ENCODE data around the gene SCGN.

The SCGN gene, protein sequence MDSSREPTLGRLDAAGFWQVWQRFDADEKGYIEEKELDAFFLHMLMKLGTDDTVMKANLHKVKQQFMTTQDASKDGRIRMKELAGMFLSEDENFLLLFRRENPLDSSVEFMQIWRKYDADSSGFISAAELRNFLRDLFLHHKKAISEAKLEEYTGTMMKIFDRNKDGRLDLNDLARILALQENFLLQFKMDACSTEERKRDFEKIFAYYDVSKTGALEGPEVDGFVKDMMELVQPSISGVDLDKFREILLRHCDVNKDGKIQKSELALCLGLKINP

DNA sequence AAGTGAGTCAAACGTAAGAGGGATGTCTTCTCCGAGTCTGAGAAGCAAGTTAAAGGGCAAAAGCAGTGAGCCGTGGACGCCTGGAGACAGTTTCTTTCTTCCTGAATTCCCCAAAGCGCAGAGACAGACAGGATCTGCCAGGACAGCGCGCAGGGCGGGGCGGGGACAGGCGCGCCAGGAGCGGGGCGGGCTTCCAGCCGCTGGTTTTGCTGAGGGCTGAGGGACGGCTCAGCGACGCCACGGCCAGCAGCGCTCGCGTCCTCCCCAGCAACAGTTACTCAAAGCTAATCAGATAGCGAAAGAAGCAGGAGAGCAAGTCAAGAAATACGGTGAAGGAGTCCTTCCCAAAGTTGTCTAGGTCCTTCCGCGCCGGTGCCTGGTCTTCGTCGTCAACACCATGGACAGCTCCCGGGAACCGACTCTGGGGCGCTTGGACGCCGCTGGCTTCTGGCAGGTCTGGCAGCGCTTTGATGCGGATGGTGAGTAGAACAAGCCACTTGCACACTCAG, at the start of gene SCGN:
SCGN (plus strand) TSS at position 209 of the 509 bp plus-strand sequence; CDS start at position 398, 189 bp downstream.
- TF ChIP-seq, protein P1, sequence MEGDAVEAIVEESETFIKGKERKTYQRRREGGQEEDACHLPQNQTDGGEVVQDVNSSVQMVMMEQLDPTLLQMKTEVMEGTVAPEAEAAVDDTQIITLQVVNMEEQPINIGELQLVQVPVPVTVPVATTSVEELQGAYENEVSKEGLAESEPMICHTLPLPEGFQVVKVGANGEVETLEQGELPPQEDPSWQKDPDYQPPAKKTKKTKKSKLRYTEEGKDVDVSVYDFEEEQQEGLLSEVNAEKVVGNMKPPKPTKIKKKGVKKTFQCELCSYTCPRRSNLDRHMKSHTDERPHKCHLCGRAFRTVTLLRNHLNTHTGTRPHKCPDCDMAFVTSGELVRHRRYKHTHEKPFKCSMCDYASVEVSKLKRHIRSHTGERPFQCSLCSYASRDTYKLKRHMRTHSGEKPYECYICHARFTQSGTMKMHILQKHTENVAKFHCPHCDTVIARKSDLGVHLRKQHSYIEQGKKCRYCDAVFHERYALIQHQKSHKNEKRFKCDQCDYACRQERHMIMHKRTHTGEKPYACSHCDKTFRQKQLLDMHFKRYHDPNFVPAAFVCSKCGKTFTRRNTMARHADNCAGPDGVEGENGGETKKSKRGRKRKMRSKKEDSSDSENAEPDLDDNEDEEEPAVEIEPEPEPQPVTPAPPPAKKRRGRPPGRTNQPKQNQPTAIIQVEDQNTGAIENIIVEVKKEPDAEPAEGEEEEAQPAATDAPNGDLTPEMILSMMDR (IDR thresholded peaks at IDR 0.05) = no peak

DNA sequence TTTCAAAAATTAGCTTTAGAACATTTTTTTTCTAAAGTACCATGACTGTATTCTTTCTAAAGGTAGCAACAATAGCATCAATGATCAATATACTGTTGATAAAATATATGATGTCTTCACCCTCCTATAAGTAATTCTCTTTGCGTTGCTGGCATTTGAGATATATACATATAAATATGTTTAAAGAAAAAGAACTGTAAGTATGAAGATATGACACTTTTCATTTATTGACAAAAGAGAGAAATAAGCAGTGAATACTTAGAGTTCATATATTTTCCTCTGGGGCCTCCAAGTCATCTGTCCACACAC, 49.4 kb upstream of the SCGN start:
- TF ChIP-seq, protein P1 (IDR thresholded peaks at IDR 0.05) = no peak

DNA sequence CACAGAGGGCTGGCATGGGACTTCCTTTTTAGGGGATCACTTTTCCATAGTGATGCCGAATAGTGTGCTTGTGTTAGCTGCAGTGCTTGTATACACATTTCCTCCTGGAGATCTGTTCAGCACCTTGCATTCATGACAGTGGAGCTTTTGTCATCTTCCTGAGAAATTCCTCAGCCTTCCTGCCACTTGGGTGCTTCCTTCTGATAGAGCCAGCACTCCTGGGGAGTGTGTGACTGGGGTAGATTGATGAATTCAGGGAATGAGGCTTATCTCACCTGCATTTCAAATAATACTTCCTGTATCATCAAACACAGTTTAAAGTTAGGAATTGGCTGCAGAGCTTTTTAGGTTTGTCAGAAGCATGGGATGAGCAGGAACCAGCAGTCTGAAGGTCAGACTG, 48.8 kb upstream of the SCGN start:
- TF ChIP-seq, protein P1 (IDR thresholded peaks at IDR 0.05) = no peak

DNA sequence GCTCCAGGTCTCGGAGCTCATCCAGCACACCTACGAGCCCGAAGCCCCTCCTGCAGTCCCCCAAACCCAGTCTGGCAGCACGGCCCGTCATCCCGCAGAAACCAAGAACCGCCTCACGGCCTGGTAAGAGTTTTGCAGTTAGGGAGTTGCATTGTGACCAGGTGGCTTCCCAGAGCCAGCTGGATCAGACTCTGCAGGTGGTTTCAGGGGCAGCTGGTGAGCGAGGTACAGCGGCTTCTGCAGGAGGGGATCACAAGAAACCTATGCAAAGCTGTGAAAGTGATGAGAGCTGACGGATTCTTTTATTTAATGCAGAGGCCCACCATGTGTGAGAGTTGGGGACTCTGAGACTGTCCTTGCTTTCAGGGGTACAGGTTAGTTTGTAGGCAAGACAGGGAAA, 45.9 kb upstream of the SCGN start:
- TF ChIP-seq, protein P1 (IDR thresholded peaks at IDR 0.05) = no peak

DNA sequence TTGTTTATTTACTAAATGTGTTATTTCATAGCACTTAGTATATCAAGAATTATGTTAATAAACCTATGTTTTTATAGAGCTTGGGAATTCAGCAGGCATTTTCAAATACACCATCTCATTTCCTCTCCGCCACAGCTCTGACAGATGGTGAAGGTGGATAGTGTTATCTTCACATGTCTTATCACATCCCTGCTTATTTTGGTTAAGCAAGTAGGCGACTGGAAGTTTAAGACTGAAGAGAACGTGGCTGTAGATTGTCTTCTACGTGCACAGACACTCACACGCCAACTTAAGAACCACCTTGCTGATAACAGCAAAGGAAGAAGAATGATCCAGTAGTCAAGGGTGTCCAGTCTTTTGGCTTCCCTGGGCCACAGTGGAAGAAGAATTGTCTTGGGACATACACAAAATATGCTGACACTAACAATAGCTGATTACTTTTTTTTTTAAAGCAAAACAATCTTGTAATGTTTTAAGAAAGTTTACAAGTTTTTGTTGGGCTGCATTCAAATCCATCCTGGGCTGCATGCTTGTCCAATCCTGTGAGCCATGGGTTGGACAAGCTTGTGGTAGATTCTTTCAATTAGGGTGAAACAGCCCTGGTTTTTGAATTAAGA, 43.3 kb upstream of the SCGN start:
- TF ChIP-seq, protein P1 (IDR thresholded peaks at IDR 0.05) = no peak

DNA sequence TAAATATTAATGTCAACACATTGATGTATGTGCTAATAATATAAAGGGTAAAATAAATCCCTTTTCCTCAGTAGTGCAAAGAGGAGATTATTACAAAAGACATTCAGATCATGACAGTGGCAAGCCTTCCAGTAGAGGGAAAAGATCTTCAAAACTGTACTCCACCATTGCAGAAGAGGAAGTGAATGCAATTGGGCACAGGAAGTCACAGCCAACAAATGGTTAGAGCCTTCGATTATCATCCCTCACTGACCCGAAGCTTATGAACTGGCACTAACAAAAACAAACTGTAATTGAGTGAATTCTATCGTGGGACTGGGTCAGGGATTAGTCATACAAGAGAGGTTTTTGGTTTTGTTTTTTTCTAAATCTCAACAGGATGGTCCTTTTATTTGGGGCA, 39.3 kb upstream of the SCGN start:
- TF ChIP-seq, protein P1 (IDR thresholded peaks at IDR 0.05) = no peak

DNA sequence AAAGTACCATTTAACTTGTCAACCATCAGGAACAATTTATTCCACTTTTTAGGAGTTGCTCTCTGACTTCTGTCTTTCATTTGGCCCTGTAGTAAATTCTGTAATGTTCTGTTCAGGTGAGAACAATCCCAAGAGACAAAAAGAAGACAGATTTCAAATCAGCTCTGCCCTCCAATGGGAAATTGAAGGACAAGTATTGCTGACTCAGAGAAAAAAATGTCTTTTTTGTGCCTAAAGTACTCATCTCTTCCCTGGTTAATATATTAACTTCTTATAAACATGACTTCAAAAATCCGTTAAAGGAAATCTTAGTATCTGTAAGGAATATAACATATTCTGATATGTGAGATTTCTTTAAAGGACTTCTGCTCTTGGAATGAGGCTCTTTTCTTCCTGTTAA, 38.6 kb upstream of the SCGN start:
- TF ChIP-seq, protein P1 (IDR thresholded peaks at IDR 0.05) = no peak
